ENCODE measurements around the gene PIEZO2. TPM values are rescaled to one million over a fixed set of nuclear protein-coding genes. Genes with fewer than 3 reads are reported as not detected.

The PIEZO2 gene
- total and polyA plus RNA-seq, 9 donors: 2.0 to 8.5 (median 3.2) TPM

- Histone ChIP-seq H3K4me3 (no peak overlapping the region), H3K27ac (no peak overlapping the region), H3K36me3 (no peaks in the 10 kb centered on the region), H3K27me3 (no peaks in the 10 kb centered on the region), H3K9me3 (no peaks in the 10 kb centered on the region), H3K4me1 (ENCODE audit: insufficient read depth) (no peaks in the 10 kb centered on the region)
- WGBS, 3 donors: 36 to 44% (median 38%) methylated on average over 4 of the region's 4 CpGs
- intact Hi-C loops (cut with DNase I): loop anchor here in 2 of 4 donors (10.0 kb wide), 2 partner anchors 202 to 322 kb away; no protein-coding TSS in a partner anchor
- DNase-seq: no peak
- TF ChIP-seq CTCF (IDR thresholded peaks at IDR 0.05): no peak
- TF ChIP-seq POLR2A (IDR thresholded peaks at IDR 0.05): no peak
- TF ChIP-seq EP300 (IDR thresholded peaks at IDR 0.05): no peak
Measured at GRCh38 chr18:10842371-10842770, 307.0 kb downstream of the PIEZO2 start.

- no peak overlapping the region for H3K4me3 ChIP-seq
- no peaks in the 10 kb centered on the region for H3K27me3 ChIP-seq
- H3K27ac ChIP-seq: no peak overlapping the region
- no peaks in the 10 kb centered on the region for H3K4me1 ChIP-seq (ENCODE audit: insufficient read depth)
- TF ChIP-seq EP300 (IDR thresholded peaks at IDR 0.05): no peak
- no peak for TF ChIP-seq POLR2A (IDR thresholded peaks at IDR 0.05)
- no peak for TF ChIP-seq CTCF (IDR thresholded peaks at IDR 0.05)
- H3K9me3 ChIP-seq: no peaks in the 10 kb centered on the region
- no peak for DNase-seq
- intact Hi-C loops (cut with DNase I): loop anchor here in 2 of 4 donors (10.0 kb wide), 2 partner anchors 204 to 324 kb away; no protein-coding TSS in a partner anchor
- H3K36me3 ChIP-seq: no peaks in the 10 kb centered on the region
Measured at GRCh38 chr18:10841203-10841602, 308.2 kb downstream of the PIEZO2 start.

- no peak overlapping the region for H3K27ac ChIP-seq
- DNase-seq: no peak
- WGBS, 3 donors: 35 to 48% (median 40%) methylated on average over 2 of the region's 2 CpGs
- TF ChIP-seq EP300 (IDR thresholded peaks at IDR 0.05) (no peak), POLR2A (IDR thresholded peaks at IDR 0.05) (no peak), CTCF (IDR thresholded peaks at IDR 0.05) (no peak)
- H3K36me3 ChIP-seq: no peaks in the 10 kb centered on the region
- no peaks in the 10 kb centered on the region for H3K9me3 ChIP-seq
- H3K27me3 ChIP-seq: no peaks in the 10 kb centered on the region
- H3K4me1 ChIP-seq (ENCODE audit: insufficient read depth): no peaks in the 10 kb centered on the region
- no peak overlapping the region for H3K4me3 ChIP-seq
- intact Hi-C loops (cut with DNase I): loop anchor here in 2 of 4 donors (10.0 kb wide), 2 partner anchors 204 to 324 kb away; no protein-coding TSS in a partner anchor
Measured at GRCh38 chr18:10840743-10841142, 308.6 kb downstream of the PIEZO2 start.

- no peaks in the 10 kb centered on the region for H3K36me3 ChIP-seq
- no peak overlapping the region for H3K4me3 ChIP-seq
- H3K9me3 ChIP-seq: no peaks in the 10 kb centered on the region
- intact Hi-C loops (cut with DNase I): no loop called here
- no peak for DNase-seq
- H3K27ac ChIP-seq: no peak overlapping the region
- no peaks in the 10 kb centered on the region for H3K27me3 ChIP-seq
- 58 to 80% (median 59%) methylated on average over 1 of the region's 1 CpG for WGBS, 3 donors
- no peaks in the 10 kb centered on the region for H3K4me1 ChIP-seq (ENCODE audit: insufficient read depth)
- no peak for TF ChIP-seq POLR2A (IDR thresholded peaks at IDR 0.05)
- no peak for TF ChIP-seq CTCF (IDR thresholded peaks at IDR 0.05)
- no peak for TF ChIP-seq EP300 (IDR thresholded peaks at IDR 0.05)
Measured at GRCh38 chr18:10839421-10839820, 309.9 kb downstream of the PIEZO2 start.

Measured in ovary (tissue), 9 donors.